ENCODE measurements around the gene SIGLEC6.

DNA sequence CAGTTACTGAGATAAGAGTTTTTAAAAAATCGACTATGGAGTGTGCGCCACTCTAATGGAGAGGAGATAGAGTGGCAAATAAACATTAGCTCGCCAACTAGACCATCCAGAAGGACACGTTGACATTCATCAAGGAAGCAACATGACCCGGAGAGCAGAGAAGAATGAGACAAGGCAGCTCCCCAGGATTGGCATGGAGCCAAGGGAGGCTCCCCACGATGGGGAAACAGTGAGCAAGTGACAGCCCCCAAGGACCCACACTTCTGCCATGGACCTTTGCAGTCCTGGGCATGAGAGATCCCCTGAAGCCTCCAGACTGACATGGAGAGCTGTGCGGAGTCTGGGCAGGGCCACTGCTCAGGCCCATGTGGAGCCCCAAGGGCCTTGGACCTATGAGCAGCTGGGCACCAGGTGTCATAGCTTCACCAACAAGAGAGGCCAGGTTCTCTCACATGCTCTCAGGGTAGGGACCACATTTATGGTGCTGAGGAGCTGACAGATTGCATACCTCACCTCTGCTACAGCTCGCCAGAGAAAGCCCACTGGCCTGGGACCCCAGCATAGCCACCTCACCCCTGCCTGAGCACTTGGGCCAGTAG, 6.7 kb downstream of the SIGLEC6 start:
- no peak for TF ChIP-seq EP300 (IDR thresholded peaks at IDR 0.05)
- TF ChIP-seq, protein P1, sequence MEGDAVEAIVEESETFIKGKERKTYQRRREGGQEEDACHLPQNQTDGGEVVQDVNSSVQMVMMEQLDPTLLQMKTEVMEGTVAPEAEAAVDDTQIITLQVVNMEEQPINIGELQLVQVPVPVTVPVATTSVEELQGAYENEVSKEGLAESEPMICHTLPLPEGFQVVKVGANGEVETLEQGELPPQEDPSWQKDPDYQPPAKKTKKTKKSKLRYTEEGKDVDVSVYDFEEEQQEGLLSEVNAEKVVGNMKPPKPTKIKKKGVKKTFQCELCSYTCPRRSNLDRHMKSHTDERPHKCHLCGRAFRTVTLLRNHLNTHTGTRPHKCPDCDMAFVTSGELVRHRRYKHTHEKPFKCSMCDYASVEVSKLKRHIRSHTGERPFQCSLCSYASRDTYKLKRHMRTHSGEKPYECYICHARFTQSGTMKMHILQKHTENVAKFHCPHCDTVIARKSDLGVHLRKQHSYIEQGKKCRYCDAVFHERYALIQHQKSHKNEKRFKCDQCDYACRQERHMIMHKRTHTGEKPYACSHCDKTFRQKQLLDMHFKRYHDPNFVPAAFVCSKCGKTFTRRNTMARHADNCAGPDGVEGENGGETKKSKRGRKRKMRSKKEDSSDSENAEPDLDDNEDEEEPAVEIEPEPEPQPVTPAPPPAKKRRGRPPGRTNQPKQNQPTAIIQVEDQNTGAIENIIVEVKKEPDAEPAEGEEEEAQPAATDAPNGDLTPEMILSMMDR (IDR thresholded peaks at IDR 0.05), result no peak
